ENCODE measurements around the gene GAPT.

The GAPT gene

GRCh38 chr5:58491216-58491892, at the start of gene GAPT:
Gene GAPT, plus strand, starts transcription at chr5:58491435. Its CDS starts 3,102 bp downstream, at chr5:58494537.
- H3K4me3 ChIP-seq (ENCODE audit: low read length) = no peak within 1 kb of the TSS; the same call in 1 of the 2 replicates
- H3K27me3 ChIP-seq (ENCODE audit: insufficient read depth, low read length) = no peaks in the 10 kb centered on the region
- H3K27ac ChIP-seq (ENCODE audit: low read length) = no peak within 1 kb of the TSS
- H3K9ac ChIP-seq (ENCODE audit: low read depth, low read length) = peak within 1 kb of the TSS; percentile 1; the same call in 1 of the 2 replicates
- H3K9me3 ChIP-seq (ENCODE audit: insufficient read depth, low read depth, low read length) = no peaks in the 10 kb centered on the region
- peaks cover 21% of the 10 kb centered on the region; the same call in 1 of the 2 replicates for H3K4me1 ChIP-seq (ENCODE audit: insufficient read depth, low read length)
- H3K36me3 ChIP-seq (ENCODE audit: insufficient read depth, low read depth, low read length) = no peaks in the 10 kb centered on the region

- Histone ChIP-seq H3K36me3 (ENCODE audit: insufficient read depth, low read depth, low read length) (no peaks in the 10 kb centered on the region), H3K4me1 (ENCODE audit: insufficient read depth, low read length) (no peaks in the 10 kb centered on the region), H3K9ac (ENCODE audit: low read depth, low read length) (no peak overlapping the region), H3K27me3 (ENCODE audit: insufficient read depth, low read length) (no peaks in the 10 kb centered on the region), H3K27ac (ENCODE audit: low read length) (no peak overlapping the region), H3K9me3 (ENCODE audit: insufficient read depth, low read depth, low read length) (peaks cover 5% of the 10 kb centered on the region; the same call in 1 of the 2 replicates), H3K4me3 (ENCODE audit: low read length) (no peak overlapping the region)
These were observed 46.4 kb upstream of the GAPT start for GRCh38 chr5:58444805-58445204.

- Histone ChIP-seq H3K36me3 (ENCODE audit: insufficient read depth, low read depth, low read length) (no peaks in the 10 kb centered on the region), H3K27me3 (ENCODE audit: insufficient read depth, low read length) (no peaks in the 10 kb centered on the region), H3K27ac (ENCODE audit: low read length) (no peak overlapping the region), H3K9me3 (ENCODE audit: insufficient read depth, low read depth, low read length) (peaks cover 5% of the 10 kb centered on the region; the same call in 1 of the 2 replicates), H3K4me1 (ENCODE audit: insufficient read depth, low read length) (no peaks in the 10 kb centered on the region), H3K4me3 (ENCODE audit: low read length) (no peak overlapping the region), H3K9ac (ENCODE audit: low read depth, low read length) (no peak overlapping the region)
These were observed 45.2 kb upstream of the GAPT start for GRCh38 chr5:58446024-58446423.

GRCh38 chr5:58447226-58447625, 44.0 kb upstream of the GAPT start:
- Histone ChIP-seq H3K27me3 (ENCODE audit: insufficient read depth, low read length) (no peaks in the 10 kb centered on the region), H3K9ac (ENCODE audit: low read depth, low read length) (no peak overlapping the region), H3K9me3 (ENCODE audit: insufficient read depth, low read depth, low read length) (peaks cover 5% of the 10 kb centered on the region; the same call in 1 of the 2 replicates), H3K36me3 (ENCODE audit: insufficient read depth, low read depth, low read length) (0 out of 2 replicates have a peak, but pooled peaks cover 7% of the 10 kb centered on the region), H3K4me3 (ENCODE audit: low read length) (no peak overlapping the region), H3K4me1 (ENCODE audit: insufficient read depth, low read length) (no peaks in the 10 kb centered on the region), H3K27ac (ENCODE audit: low read length) (no peak overlapping the region)

GRCh38 chr5:58450018-58450417, 41.2 kb upstream of the GAPT start:
- Histone ChIP-seq H3K27ac (ENCODE audit: low read length) (no peak overlapping the region), H3K9me3 (ENCODE audit: insufficient read depth, low read depth, low read length) (peaks cover 5% of the 10 kb centered on the region; the same call in 1 of the 2 replicates)

GRCh38 chr5:58450811-58451629, 40.2 kb upstream of the GAPT start:
- H3K9me3 ChIP-seq (ENCODE audit: insufficient read depth, low read depth, low read length) = peaks cover 3% of the 10 kb centered on the region; the same call in 1 of the 2 replicates
- H3K27me3 ChIP-seq (ENCODE audit: insufficient read depth, low read length) = no peaks in the 10 kb centered on the region
- H3K9ac ChIP-seq (ENCODE audit: low read depth, low read length) = no peak overlapping the region
- H3K4me1 ChIP-seq (ENCODE audit: insufficient read depth, low read length) = no peaks in the 10 kb centered on the region; the same call in 1 of the 2 replicates
- peaks cover 43% of the 10 kb centered on the region for H3K36me3 ChIP-seq (ENCODE audit: insufficient read depth, low read depth, low read length)
- no peak overlapping the region for H3K27ac ChIP-seq (ENCODE audit: low read length)
- H3K4me3 ChIP-seq (ENCODE audit: low read length) = no peak overlapping the region

More at GRCh38 chr5:58450018-58450417, 41.2 kb upstream of the GAPT start:
- Histone ChIP-seq H3K4me1 (ENCODE audit: insufficient read depth, low read length) (no peaks in the 10 kb centered on the region; the same call in 1 of the 2 replicates), H3K9ac (ENCODE audit: low read depth, low read length) (no peak overlapping the region), H3K4me3 (ENCODE audit: low read length) (no peak overlapping the region), H3K36me3 (ENCODE audit: insufficient read depth, low read depth, low read length) (peaks cover 33% of the 10 kb centered on the region), H3K27me3 (ENCODE audit: insufficient read depth, low read length) (no peaks in the 10 kb centered on the region)

GRCh38 chr5:58451732-58452565, 39.3 kb upstream of the GAPT start:
- H3K27ac ChIP-seq (ENCODE audit: low read length) = no peak overlapping the region
- no peaks in the 10 kb centered on the region for H3K27me3 ChIP-seq (ENCODE audit: insufficient read depth, low read length)
- no peaks in the 10 kb centered on the region; the same call in 1 of the 2 replicates for H3K4me1 ChIP-seq (ENCODE audit: insufficient read depth, low read length)
- no peak overlapping the region for H3K9ac ChIP-seq (ENCODE audit: low read depth, low read length)
- H3K4me3 ChIP-seq (ENCODE audit: low read length) = no peak overlapping the region
- peaks cover 52% of the 10 kb centered on the region for H3K36me3 ChIP-seq (ENCODE audit: insufficient read depth, low read depth, low read length)
- H3K9me3 ChIP-seq (ENCODE audit: insufficient read depth, low read depth, low read length) = no peaks in the 10 kb centered on the region

- no peak overlapping the region for H3K27ac ChIP-seq (ENCODE audit: low read length)
These were observed 38.5 kb upstream of the GAPT start for GRCh38 chr5:58452566-58453258.

GRCh38 chr5:58453306-58453705, 37.9 kb upstream of the GAPT start:
- no peak overlapping the region for H3K27ac ChIP-seq (ENCODE audit: low read length)

More at GRCh38 chr5:58452566-58453258, 38.5 kb upstream of the GAPT start:
- H3K4me3 ChIP-seq (ENCODE audit: low read length) = no peak overlapping the region
- H3K9me3 ChIP-seq (ENCODE audit: insufficient read depth, low read depth, low read length) = no peaks in the 10 kb centered on the region
- H3K27me3 ChIP-seq (ENCODE audit: insufficient read depth, low read length) = no peaks in the 10 kb centered on the region
- no peaks in the 10 kb centered on the region; the same call in 1 of the 2 replicates for H3K4me1 ChIP-seq (ENCODE audit: insufficient read depth, low read length)
- no peak overlapping the region for H3K9ac ChIP-seq (ENCODE audit: low read depth, low read length)
- H3K36me3 ChIP-seq (ENCODE audit: insufficient read depth, low read depth, low read length) = peaks cover 60% of the 10 kb centered on the region

GRCh38 chr5:58454025-58454424, 37.2 kb upstream of the GAPT start:
- H3K4me3 ChIP-seq (ENCODE audit: low read length) = no peak overlapping the region
- H3K4me1 ChIP-seq (ENCODE audit: insufficient read depth, low read length) = no peaks in the 10 kb centered on the region; the same call in 1 of the 2 replicates
- H3K27me3 ChIP-seq (ENCODE audit: insufficient read depth, low read length) = peaks cover 9% of the 10 kb centered on the region
- peaks cover 63% of the 10 kb centered on the region for H3K36me3 ChIP-seq (ENCODE audit: insufficient read depth, low read depth, low read length)
- H3K27ac ChIP-seq (ENCODE audit: low read length) = no peak overlapping the region
- no peak overlapping the region for H3K9ac ChIP-seq (ENCODE audit: low read depth, low read length)
- H3K9me3 ChIP-seq (ENCODE audit: insufficient read depth, low read depth, low read length) = no peaks in the 10 kb centered on the region

More at GRCh38 chr5:58453306-58453705, 37.9 kb upstream of the GAPT start:
- H3K27me3 ChIP-seq (ENCODE audit: insufficient read depth, low read length) = peaks cover 2% of the 10 kb centered on the region; the same call in 1 of the 2 replicates
- H3K4me1 ChIP-seq (ENCODE audit: insufficient read depth, low read length) = no peaks in the 10 kb centered on the region; the same call in 1 of the 2 replicates
- H3K9ac ChIP-seq (ENCODE audit: low read depth, low read length) = no peak overlapping the region
- peaks cover 63% of the 10 kb centered on the region for H3K36me3 ChIP-seq (ENCODE audit: insufficient read depth, low read depth, low read length)
- H3K9me3 ChIP-seq (ENCODE audit: insufficient read depth, low read depth, low read length) = no peaks in the 10 kb centered on the region
- no peak overlapping the region for H3K4me3 ChIP-seq (ENCODE audit: low read length)
